ENCODE data around the gene C2orf80.
"Not testable (repeated sequence)": the region's sequence is repeated elsewhere in the genome, so short reads cannot be mapped to it uniquely, and the experiment has no call there.

The C2orf80 gene

DNA sequence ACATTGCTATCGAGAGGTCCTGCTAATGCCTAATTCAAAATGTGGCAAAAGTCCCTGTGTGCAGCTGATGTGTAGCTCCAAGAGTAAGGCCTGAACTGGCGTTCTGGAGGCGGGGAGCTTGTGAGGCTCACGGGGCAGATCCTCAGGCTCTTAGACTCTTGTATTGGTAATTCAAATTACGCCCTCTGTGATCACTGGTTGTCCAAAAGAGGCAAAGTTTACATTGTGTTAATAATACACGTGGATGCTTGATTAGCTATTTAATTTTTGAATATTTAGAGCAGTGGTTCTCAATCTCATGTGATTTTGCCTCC, 14.0 kb downstream of the C2orf80 start:
- no peak for DNase-seq

GRCh38 chr2:208175069-208175839, 14.6 kb downstream of the C2orf80 start:
- peak; percentile 37 to 38 for DNase-seq

- DNase-seq = no peak
Measured at GRCh38 chr2:208174144-208174543, 15.7 kb downstream of the C2orf80 start.

DNA sequence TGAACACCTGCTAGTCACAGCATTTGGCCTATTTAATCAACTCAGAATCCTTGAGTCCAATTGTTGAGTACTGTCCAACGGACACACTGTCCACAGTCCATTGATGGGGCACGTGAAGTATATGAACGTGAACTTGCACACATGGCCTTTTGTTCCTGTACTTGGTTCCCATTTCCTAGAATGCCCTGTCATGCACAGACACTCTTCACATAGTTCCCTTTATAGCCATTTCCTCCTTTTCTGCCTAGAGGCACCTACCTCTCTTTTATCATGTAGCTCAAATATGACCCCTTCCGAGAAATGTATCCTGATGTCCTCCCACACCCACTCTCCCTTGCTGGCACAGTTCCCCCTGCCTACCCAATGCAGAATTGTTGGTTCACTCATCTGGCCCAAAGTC, 17.7 kb downstream of the C2orf80 start:
- DNase-seq = no peak

- DNase-seq = no peak
Measured at GRCh38 chr2:208164951-208165755, 24.7 kb downstream of the C2orf80 start.

DNA sequence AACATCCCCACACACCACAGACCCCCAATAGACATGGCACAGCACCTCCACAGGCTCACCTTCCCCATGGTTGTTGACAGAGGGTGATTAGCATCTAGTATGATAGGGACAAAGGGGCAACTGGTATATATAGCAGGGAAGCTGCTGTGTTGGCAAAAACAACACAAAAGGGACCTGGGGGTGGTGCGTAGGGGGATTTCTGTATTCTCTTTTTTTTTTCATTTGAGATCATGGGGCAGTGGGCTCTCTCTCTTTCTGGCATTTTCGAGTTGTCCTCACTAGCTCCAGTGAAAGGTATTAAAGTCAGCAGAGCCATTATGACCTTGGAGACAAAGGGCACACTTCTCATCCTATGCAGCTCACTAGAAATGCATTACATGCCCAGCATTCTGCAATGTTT, 26.3 kb downstream of the C2orf80 start, which contains the start of gene CRYGA:
Gene CRYGA, minus strand, starts transcription at position 101 of the 400 bp plus-strand sequence. Its CDS starts 33 bp downstream, at position 68.
- DNase-seq = no peak

GRCh38 chr2:208156439-208156838, 33.4 kb downstream of the C2orf80 start:
- no peak for DNase-seq

- DNase-seq = no peak
Measured at GRCh38 chr2:208153156-208153555, 36.7 kb downstream of the C2orf80 start.

DNA sequence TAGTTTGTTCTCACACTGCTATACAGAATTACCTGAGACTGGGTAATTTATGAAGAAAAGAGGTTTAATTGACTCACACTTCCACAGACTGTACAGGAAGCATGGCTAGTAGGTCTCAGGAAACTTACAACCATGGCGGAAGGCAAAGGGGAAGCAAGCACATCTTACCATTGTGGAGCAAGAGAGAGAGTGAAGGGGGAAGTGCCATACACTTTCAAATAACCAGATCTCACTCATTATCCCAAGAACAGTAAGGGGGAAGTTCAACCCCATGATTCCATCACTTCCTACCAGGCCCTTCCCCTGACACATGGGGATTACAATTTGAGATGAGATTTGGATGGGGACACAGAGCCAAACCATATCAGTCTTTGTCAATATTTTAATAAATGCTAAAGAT, 38.9 kb downstream of the C2orf80 start:
- no peak for DNase-seq

DNA sequence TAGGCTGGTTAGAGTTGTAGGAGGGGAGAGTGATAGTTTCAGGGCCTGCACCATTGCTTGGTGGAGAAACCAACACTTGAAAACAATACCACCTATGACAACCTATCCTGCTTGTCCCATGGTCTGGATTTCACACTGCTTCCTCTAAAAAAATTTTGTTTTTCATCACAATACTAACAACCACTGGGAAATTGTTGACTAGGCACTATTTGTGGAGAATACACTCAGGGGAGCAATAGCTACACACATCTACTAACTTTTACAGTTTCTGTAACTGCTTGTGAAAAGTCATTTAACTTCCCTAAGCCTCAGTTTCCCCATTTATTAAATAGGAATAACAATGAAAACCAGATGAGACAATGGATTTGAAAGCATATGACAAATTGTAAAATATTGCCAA, 39.7 kb downstream of the C2orf80 start:
- no peak for DNase-seq

- DNase-seq = no peak
Measured at GRCh38 chr2:208148803-208149202, 41.0 kb downstream of the C2orf80 start.

DNA sequence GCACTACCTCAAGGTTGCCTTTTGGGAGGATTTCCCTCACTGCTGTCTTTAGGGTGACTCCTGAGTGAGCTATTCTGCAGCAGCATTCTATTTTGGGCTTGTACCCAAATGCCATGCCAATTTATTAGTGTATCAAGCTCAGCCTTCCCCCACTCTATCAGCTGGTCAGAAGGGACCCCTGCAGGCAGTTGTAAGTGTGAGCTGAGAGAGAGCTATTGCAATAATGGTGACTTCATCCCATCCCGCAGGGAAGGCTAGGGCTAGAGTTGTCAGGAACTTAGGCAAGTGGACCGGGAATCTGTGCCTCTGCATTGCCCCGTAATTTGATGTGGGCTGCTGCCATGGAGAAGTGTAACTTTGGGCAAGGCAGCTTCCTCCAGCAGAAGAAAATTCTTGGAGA, 42.1 kb downstream of the C2orf80 start:
- DNase-seq = no peak

GRCh38 chr2:208147008-208147407, 42.8 kb downstream of the C2orf80 start:
- no peak for DNase-seq

GRCh38 chr2:208146006-208146405, 43.8 kb downstream of the C2orf80 start, which contains the start of gene CRYGB:
Gene CRYGB (minus strand): TSS chr2:208146158. CDS start chr2:208146120, 38 bp downstream.
- no peak for DNase-seq

GRCh38 chr2:208142925-208143799, 46.7 kb downstream of the C2orf80 start:
- DNase-seq = no peak

- no peak for DNase-seq
Measured at GRCh38 chr2:208142240-208142924, 47.4 kb downstream of the C2orf80 start.

GRCh38 chr2:208139447-208139846, 50.4 kb downstream of the C2orf80 start:
- DNase-seq = no peak

GRCh38 chr2:208138334-208138733, 51.5 kb downstream of the C2orf80 start:
- DNase-seq = not testable (repeated sequence)

DNA sequence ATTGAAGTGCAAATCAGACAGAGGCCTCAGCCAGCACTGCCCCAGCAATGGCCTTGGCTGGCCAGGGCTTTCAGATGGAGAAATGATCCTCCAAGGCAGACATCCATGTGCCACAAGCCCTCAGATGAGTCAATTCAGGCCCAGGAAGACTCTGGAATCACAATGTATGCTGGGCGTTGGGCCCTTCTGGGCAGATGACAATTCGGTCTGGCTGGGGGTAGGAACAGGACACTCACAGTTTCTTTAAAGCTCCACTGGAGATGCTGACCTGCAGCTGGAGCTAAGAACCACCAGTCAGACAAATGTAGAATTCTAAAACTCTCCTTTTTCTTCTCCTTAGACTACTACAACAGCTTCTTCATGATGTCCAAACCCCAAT, 53.1 kb downstream of the C2orf80 start:
- DNase-seq = no peak

- no peak for DNase-seq
Measured at GRCh38 chr2:208135794-208136715, 53.8 kb downstream of the C2orf80 start.

DNA sequence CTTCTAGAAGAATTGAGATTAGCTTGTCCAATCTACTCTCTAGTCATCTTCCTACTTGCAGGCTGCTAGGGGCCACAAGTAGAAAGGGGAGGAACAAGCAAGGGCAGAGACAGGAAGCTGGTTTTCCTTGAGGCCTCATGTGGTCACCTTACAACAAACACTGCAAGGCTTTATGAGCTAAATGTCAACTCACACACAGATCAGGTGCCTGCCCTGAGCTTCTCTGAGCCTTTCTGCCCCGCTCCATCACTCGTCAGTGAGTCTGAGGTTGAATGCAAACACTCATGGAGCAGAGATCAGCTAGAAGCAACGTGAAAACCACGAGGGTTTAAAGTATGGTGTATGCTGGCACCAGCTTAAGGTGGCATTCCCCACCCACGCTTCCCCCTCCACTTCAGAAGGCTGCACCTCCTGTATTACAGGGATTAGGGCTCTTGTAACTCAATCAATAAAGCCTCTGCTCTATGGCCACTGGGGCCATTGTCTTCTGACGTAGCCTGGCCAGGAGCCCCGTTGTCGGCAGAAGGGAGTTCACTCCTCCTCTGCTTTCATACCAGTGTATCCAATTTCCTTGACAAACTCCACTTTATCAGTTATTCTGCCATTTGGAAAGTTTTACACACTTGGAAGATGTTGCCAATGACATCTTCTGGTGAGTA, 54.8 kb downstream of the C2orf80 start:
- no peak for DNase-seq

Measured in stimulated activated CD4-positive, alpha-beta T cell treated with anti-CD3 and anti-CD28 coated beads, Interleukin-4, amount 100 ng/mL, for 4 hours (primary cell).